ENCODE data around the gene SUPT6H. TPM values are rescaled to one million over a fixed set of nuclear protein-coding genes. Genes with fewer than 3 reads are reported as not detected.
A peak's percentile ranks its signal among the peaks of the same experiment; 100 is the strongest.

SUPT6H gene
- total RNA-seq, 1 experiment from 2014 or later = 25.1 TPM

DNA sequence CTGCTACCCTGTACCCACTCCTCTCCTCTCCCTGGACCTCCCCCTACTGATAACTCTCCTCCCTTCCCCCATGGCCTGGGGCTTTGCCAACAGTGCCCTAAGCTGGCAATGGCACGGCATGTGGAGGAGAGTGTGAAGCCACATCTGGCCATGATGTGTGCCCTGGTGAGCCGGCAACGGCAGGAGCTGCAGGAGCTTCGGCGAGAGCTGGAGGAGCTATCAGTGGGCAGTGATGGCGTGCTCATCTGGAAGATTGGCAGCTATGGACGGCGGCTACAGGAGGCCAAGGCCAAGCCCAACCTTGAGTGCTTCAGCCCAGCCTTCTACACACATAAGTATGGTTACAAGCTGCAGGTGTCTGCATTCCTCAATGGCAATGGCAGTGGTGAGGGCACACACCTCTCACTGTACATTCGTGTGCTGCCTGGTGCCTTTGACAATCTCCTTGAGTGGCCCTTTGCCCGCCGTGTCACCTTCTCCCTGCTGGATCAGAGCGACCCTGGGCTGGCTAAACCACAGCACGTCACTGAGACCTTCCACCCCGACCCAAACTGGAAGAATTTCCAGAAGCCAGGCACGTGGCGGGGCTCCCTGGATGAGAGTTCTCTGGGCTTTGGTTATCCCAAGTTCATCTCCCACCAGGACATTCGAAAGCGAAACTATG, 87.0 kb downstream of the SUPT6H start:
- no peak overlapping the region for H3K4me3 ChIP-seq (ENCODE audit: insufficient read depth, low read depth, low read length)
- H3K36me3 ChIP-seq (replicated peaks; ENCODE audit: control insufficient read depth, insufficient read depth, low read length) = peaks cover 41% of the 10 kb centered on the region
- DNase-seq = no peak
- H3K27me3 ChIP-seq (ENCODE audit: control insufficient read depth, insufficient read depth, low read length) = no peaks in the 10 kb centered on the region

DNA sequence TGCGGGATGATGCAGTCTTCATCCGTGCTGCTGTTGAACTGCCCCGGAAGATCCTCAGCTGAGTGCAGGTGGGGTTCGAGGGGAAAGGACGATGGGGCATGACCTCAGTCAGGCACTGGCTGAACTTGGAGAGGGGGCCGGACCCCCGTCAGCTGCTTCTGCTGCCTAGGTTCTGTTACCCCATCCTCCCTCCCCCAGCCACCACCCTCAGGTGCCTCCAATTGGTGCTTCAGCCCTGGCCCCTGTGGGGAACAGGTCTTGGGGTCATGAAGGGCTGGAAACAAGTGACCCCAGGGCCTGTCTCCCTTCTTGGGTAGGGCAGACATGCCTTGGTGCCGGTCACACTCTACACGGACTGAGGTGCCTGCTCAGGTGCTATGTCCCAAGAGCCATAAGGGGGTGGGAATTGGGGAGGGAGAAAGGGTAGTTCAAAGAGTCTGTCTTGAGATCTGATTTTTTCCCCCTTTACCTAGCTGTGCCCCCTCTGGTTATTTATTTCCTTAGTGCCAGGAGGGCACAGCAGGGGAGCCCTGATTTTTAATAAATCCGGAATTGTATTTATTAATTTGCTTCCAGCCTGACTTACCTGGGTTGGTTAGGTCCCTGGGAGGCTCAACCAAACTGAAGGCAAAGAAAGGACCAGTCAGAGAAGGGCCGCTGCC, 87.6 kb downstream of the SUPT6H start:
- no peak for DNase-seq
- no peaks in the 10 kb centered on the region for H3K27me3 ChIP-seq (ENCODE audit: control insufficient read depth, insufficient read depth, low read length)
- H3K36me3 ChIP-seq (replicated peaks; ENCODE audit: control insufficient read depth, insufficient read depth, low read length) = peaks cover 41% of the 10 kb centered on the region
- H3K4me3 ChIP-seq (ENCODE audit: insufficient read depth, low read depth, low read length) = no peak overlapping the region

DNA sequence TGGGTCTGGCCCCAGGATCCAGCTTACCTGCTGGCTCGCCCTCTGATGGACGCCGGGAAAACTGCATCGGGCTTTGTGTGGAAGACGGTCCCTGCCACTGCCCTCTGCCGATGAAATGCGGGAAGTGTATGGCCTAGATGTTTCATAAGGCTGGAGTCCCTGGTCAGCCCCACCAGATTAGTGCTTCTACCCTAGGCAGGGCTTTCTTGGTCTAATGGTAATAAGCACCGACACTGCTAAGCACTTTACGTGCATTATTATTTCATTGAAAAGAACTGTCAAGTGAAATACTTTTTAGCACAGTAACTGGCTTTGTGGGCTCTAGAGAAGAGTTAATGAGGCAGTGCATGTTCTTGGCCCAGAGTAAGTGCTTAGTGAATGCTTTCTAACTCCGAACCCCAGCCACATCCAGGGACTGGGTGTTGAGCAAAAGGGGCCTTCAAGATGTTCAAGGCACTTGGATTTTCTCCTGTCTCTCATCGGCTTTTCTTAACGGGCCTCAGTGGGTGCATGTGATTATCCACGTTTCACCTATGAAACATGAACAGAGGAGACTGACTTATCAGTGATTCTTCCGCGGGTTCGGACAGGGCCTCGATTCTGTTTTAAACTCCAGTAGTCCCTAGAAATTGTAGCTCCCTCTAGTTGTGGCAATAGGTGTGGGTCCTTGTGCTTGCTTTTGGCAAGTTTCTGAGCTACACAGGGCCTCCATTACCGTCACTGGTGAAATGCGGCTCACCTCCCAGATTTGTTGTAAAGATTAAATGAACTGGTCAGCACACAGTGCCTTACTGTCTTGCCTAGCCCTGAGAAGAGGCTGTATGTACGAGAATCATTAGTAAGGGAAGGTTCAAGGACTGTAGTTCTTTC, 88.4 kb downstream of the SUPT6H start:
- no peaks in the 10 kb centered on the region for H3K27me3 ChIP-seq (ENCODE audit: control insufficient read depth, insufficient read depth, low read length)
- H3K36me3 ChIP-seq (replicated peaks; ENCODE audit: control insufficient read depth, insufficient read depth, low read length) = peaks cover 41% of the 10 kb centered on the region
- DNase-seq = peak; percentile 86
- no peak overlapping the region for H3K4me3 ChIP-seq (ENCODE audit: insufficient read depth, low read depth, low read length)

DNA sequence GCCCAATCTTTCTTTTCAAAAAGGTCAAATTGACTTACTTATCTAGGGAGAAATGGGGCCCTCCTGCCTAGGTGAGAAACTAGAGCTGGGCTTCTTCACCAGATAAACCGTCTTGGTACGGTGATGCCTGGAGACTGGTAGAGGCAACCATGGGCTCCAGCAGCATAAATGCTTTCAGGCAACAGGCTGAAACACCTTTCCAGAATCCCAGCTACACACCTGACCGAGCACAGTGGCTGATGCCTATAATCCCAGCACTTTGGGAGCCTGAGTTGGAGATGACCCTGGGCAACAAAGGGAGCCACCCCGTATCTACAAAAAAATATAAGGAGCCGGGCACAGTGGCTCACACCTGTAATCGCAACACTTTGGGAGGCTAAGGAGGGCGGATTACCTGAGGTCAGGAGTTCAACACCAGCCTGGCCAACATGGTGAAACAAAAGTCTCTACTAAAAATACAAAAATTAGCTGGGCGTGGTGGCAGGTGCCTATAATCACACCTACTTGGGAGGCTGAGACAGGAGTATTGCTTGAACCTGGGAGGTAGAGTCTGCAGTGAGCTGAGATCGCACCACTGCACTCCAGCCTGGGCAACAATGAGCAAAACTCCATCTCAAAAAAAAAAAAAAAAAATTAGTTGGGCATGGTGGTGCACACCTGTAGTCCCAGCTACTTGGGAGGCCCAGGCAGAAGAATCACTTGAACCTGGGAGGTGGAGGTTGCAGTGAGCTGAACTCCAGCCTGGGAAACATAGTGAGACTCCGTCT, 89.8 kb downstream of the SUPT6H start:
- no peak overlapping the region for H3K4me3 ChIP-seq (ENCODE audit: insufficient read depth, low read depth, low read length)
- H3K36me3 ChIP-seq (replicated peaks; ENCODE audit: control insufficient read depth, insufficient read depth, low read length) = peaks cover 35% of the 10 kb centered on the region
- no peak for DNase-seq
- H3K27me3 ChIP-seq (ENCODE audit: control insufficient read depth, insufficient read depth, low read length) = no peaks in the 10 kb centered on the region

Other genes with a start within 250 kb of the SUPT6H start
- gene SLC13A2, start 188.6 kb upstream of the SUPT6H start, total RNA-seq (2014; rRNA removed; shearing (Covaris generic)) = not detected in 2 replicates
- not detected in 2 replicates for gene FOXN1, start 155.9 kb upstream of the SUPT6H start, total RNA-seq (2014; rRNA removed; shearing (Covaris generic))
- gene UNC119, start 109.6 kb upstream of the SUPT6H start, total RNA-seq (2014; rRNA removed; shearing (Covaris generic)) = 87.6 and 96.3 TPM in 2 replicates
- 41.8 and 48.4 TPM in 2 replicates for gene PIGS, start 90.7 kb upstream of the SUPT6H start, total RNA-seq (2014; rRNA removed; shearing (Covaris generic))
- gene ALDOC, start 85.3 kb upstream of the SUPT6H start, total RNA-seq (2014; rRNA removed; shearing (Covaris generic)) = 69.9 and 117 TPM in 2 replicates
- gene SPAG5, start 63.2 kb upstream of the SUPT6H start, total RNA-seq (2014; rRNA removed; shearing (Covaris generic)) = 153 and 166 TPM in 2 replicates
- 12.2 and 14.7 TPM in 2 replicates for gene RSKR, start 48.0 kb upstream of the SUPT6H start, total RNA-seq (2014; rRNA removed; shearing (Covaris generic))
- gene BLTP2, start 17.0 kb upstream of the SUPT6H start, total RNA-seq (2014; rRNA removed; shearing (Covaris generic)) = 86.6 and 97.0 TPM in 2 replicates
- 47.3 and 52.7 TPM in 2 replicates for gene SDF2, start 299 bp upstream of the SUPT6H start, total RNA-seq (2014; rRNA removed; shearing (Covaris generic))
- 13.9 and 23.7 TPM in 2 replicates for gene PROCA1, start 49.7 kb downstream of the SUPT6H start, total RNA-seq (2014; rRNA removed; shearing (Covaris generic))
- gene RAB34, start 55.7 kb downstream of the SUPT6H start, total RNA-seq (2014; rRNA removed; shearing (Covaris generic)) = 209 and 284 TPM in 2 replicates
- gene RPL23A, start 57.8 kb downstream of the SUPT6H start, total RNA-seq (2014; rRNA removed; shearing (Covaris generic)) = 778 and 823 TPM in 2 replicates
- 15.6 and 21.4 TPM in 2 replicates for gene TLCD1, start 64.0 kb downstream of the SUPT6H start, total RNA-seq (2014; rRNA removed; shearing (Covaris generic))
- gene NEK8, start 66.6 kb downstream of the SUPT6H start, total RNA-seq (2014; rRNA removed; shearing (Covaris generic)) = 10.9 and 12.5 TPM in 2 replicates
- 159 and 216 TPM in 2 replicates for gene TRAF4, start 81.8 kb downstream of the SUPT6H start, total RNA-seq (2014; rRNA removed; shearing (Covaris generic))
- gene FAM222B, start 180.6 kb downstream of the SUPT6H start, total RNA-seq (2014; rRNA removed; shearing (Covaris generic)) = 32.4 and 46.7 TPM in 2 replicates
- gene ERAL1, start 192.8 kb downstream of the SUPT6H start, total RNA-seq (2014; rRNA removed; shearing (Covaris generic)) = 63.7 and 71.9 TPM in 2 replicates
- 76.9 and 84.7 TPM in 2 replicates for gene FLOT2, start 235.5 kb downstream of the SUPT6H start, total RNA-seq (2014; rRNA removed; shearing (Covaris generic))
- gene DHRS13, start 240.9 kb downstream of the SUPT6H start, total RNA-seq (2014; rRNA removed; shearing (Covaris generic)) = 11.9 and 17.0 TPM in 2 replicates